HepG2 (cell line): ENCODE data around the gene AURKA. TPM values are rescaled to one million over a fixed set of nuclear protein-coding genes. Genes with fewer than 3 reads are reported as not detected.
A peak's percentile ranks its signal among the peaks of the same experiment; 100 is the strongest.

Source experiments
- ATAC-seq: fragments of 200-7000 bp; cut with Tn5 transposase; 3 replicates; pipeline ENCODE4 v1.9.1; 2020; ENCODE audit warnings: mild to moderate bottlenecking, moderate library complexity
- BruUV-seq: library from RNA; stranded (reverse); fragments of 400-500 nt; replicated peaks from 2 replicates; lab custom pipeline; 2021; lab: Mats Ljungman, UMichigan
- CTCF ChIA-PET: fragments of 300-600 bp; formaldehyde crosslinking; extraction: SDS; loops from one replicate; lab custom pipeline; 2021; ENCODE audit warnings: low total read pairs, inconsistent platforms, low intra/inter-chr PET ratio; lab: Yijun Ruan, JAX
- POLR2A ChIA-PET: fragments of 350-600 bp; sonication (Branson Sonifier 250); formaldehyde crosslinking; loops from one replicate; lab custom pipeline; 2020; ENCODE audit warnings: antibody characterized with exemption, inconsistent platforms; lab: Yijun Ruan, JAX
- DNase-seq: peaks from one replicate; pipeline ENCODE4 v3.0.0-alpha.2; 2015; ENCODE audit warnings: low spot score
- FAIRE-seq: peaks from 3 replicates; lab custom pipeline; 2011; peaks lifted over from hg19 to GRCh38; lab: Jason Lieb, UNC
- H2AFZ ChIP-seq: one replicate; pipeline ENCODE4 v1.6.1; 2011; ENCODE audit warnings: low read length, inconsistent platforms
- H3K27ac ChIP-seq: fragments of 300-600 bp; 3 replicates; pipeline ENCODE4 v1.8.0; 2011; ENCODE audit warnings: mixed run types, mild to moderate bottlenecking, mixed read lengths, low read length, inconsistent platforms; ENCODE audit not compliant: insufficient read depth; ENCODE audit errors: extremely low read length
- H3K27me3 ChIP-seq, 2 experiments: fragments of 200-600 bp in 1 of 2; 2 replicates in 1 of 2; 3 replicates in 1 of 2; pipeline versions ENCODE4 v1.6.0 to v1.8.0; 2011; ENCODE audit warnings: low read length in 2 of 2, mild to moderate bottlenecking in 2 of 2, moderate library complexity in 2 of 2, inconsistent platforms in 1 of 2; ENCODE audit not compliant: insufficient read depth in 2 of 2, control insufficient read depth in 1 of 2
- H3K36me3 ChIP-seq, 2 experiments: fragments of 200-600 bp in 1 of 2; replicated peaks in 1 of 2; 2 replicates in 1 of 2; 3 replicates in 1 of 2; pipeline versions ENCODE4 v1.5.1 to v1.8.0; 2011; ENCODE audit warnings: low read length in 2 of 2, inconsistent platforms in 1 of 2; ENCODE audit not compliant: insufficient read depth in 2 of 2, control insufficient read depth in 1 of 2
- H3K4me1 ChIP-seq: 2 replicates; pipeline ENCODE4 v1.5.1; 2012; ENCODE audit warnings: low read length, inconsistent platforms; ENCODE audit not compliant: insufficient read depth
- H3K4me2 ChIP-seq: 2 replicates; pipeline ENCODE4 v1.6.0; 2011; ENCODE audit warnings: low read depth, low read length, inconsistent platforms
- H3K4me3 ChIP-seq, 3 experiments: fragments of 200-600 bp in 1 of 3; sonication (generic), shearing (Covaris generic) in 1 of 3; replicated peaks in 1 of 3; 2 replicates each; pipeline ENCODE4 v1.5.1; 2011 to 2016; ENCODE audit warnings: low read length in 3 of 3, inconsistent platforms in 2 of 3, low read depth in 2 of 3, mild to moderate bottlenecking in 2 of 3, control low read depth in 1 of 3, mixed read lengths in 1 of 3; ENCODE audit not compliant: insufficient read depth in 1 of 3
- H3K79me2 ChIP-seq: one replicate; pipeline ENCODE4 v1.6.1; 2011; ENCODE audit warnings: low read length, inconsistent platforms; ENCODE audit not compliant: insufficient read depth
- H3K9ac ChIP-seq: 2 replicates; pipeline ENCODE4 v1.6.0; 2011; ENCODE audit warnings: mild to moderate bottlenecking, low read depth, low read length, inconsistent platforms; ENCODE audit not compliant: insufficient read depth
- H3K9me3 ChIP-seq: 2 replicates; pipeline ENCODE4 v1.5.1; 2012; ENCODE audit warnings: mild to moderate bottlenecking, low read length
- H4K20me1 ChIP-seq: 2 replicates; pipeline ENCODE4 v1.6.0; 2011; ENCODE audit warnings: inconsistent platforms, mild to moderate bottlenecking, low read length, moderate library complexity; ENCODE audit not compliant: insufficient read depth
- CC2D1A ChIP-seq: sonication (generic); formaldehyde crosslinking; IDR thresholded peaks from 2 replicates; pipeline ENCODE4 v1.8.1; 2023; ENCODE audit warnings: mild to moderate bottlenecking, missing genetic modification reagents
- HNF4A ChIP-seq: sonication (generic); formaldehyde crosslinking; IDR thresholded peaks from 2 replicates; pipeline ENCODE4 v1.4.0; 2020; ENCODE audit warnings: missing genetic modification reagents
- HOXA7 ChIP-seq: sonication (generic); formaldehyde crosslinking; IDR thresholded peaks from 2 replicates; pipeline ENCODE4 v1.8.1; 2022; ENCODE audit warnings: mild to moderate bottlenecking, missing genetic modification reagents, moderate library complexity
- MED1 ChIP-seq: sonication (generic); formaldehyde crosslinking; IDR thresholded peaks from 2 replicates; pipeline ENCODE4 v1.4.0; 2020; ENCODE audit warnings: missing genetic modification reagents
- ONECUT2 ChIP-seq: sonication (generic); formaldehyde crosslinking; IDR thresholded peaks from 2 replicates; pipeline ENCODE4 v1.4.0; 2020; ENCODE audit warnings: missing genetic modification reagents
- REXO4 ChIP-seq: sonication (generic); formaldehyde crosslinking; IDR thresholded peaks from 2 replicates; pipeline ENCODE4 v1.8.0; 2022; ENCODE audit warnings: missing genetic modification reagents, mild to moderate bottlenecking, borderline replicate concordance
- SIN3B ChIP-seq: fragments of 150-350 bp; IDR thresholded peaks from 2 replicates; pipeline ENCODE4 v1.6.1; 2014; ENCODE audit warnings: low read length
- SMAD3 ChIP-seq: sonication (generic); formaldehyde crosslinking; IDR thresholded peaks from 2 replicates; pipeline ENCODE4 v1.4.0; 2020; ENCODE audit warnings: missing genetic modification reagents
- SRY ChIP-seq: sonication (generic); formaldehyde crosslinking; IDR thresholded peaks from 2 replicates; pipeline ENCODE4 v1.8.0; 2022; ENCODE audit warnings: mild to moderate bottlenecking, missing genetic modification reagents
- XBP1 ChIP-seq: sonication (generic); formaldehyde crosslinking; IDR thresholded peaks from 2 replicates; pipeline ENCODE4 v1.5.0; 2020; ENCODE audit warnings: missing genetic modification reagents
- ZBTB7B ChIP-seq: sonication (generic); formaldehyde crosslinking; IDR thresholded peaks from 2 replicates; pipeline ENCODE4 v1.4.0; 2020; ENCODE audit warnings: missing genetic modification reagents
- ZC3H13 ChIP-seq: sonication (generic); formaldehyde crosslinking; IDR thresholded peaks from 2 replicates; pipeline ENCODE4 v1.8.1; 2023; ENCODE audit warnings: mild to moderate bottlenecking, missing genetic modification reagents, moderate library complexity
- ZNF296 ChIP-seq: sonication (generic); formaldehyde crosslinking; conservative IDR thresholded peaks from 2 replicates; pipeline ENCODE4 v1.5.0; 2020; ENCODE audit warnings: mild to moderate bottlenecking, missing genetic modification reagents
- ZNF773 ChIP-seq: sonication (generic); formaldehyde crosslinking; IDR thresholded peaks from 2 replicates; pipeline ENCODE4 v1.4.0; 2020; ENCODE audit warnings: missing genetic modification reagents, borderline replicate concordance
- ZNF790 ChIP-seq: sonication (generic); formaldehyde crosslinking; IDR thresholded peaks from 2 replicates; pipeline ENCODE4 v1.8.0; 2022; ENCODE audit warnings: missing genetic modification reagents, mild to moderate bottlenecking, borderline replicate concordance
- WGBS: methylation state at CpG from one replicate; pipeline ENCODE4 v1.1.6; 2017; ENCODE audit warnings: low lambda C conversion rate; 5-methylcytosine and 5-hydroxymethylcytosine counted together
- in situ Hi-C: cut with HindIII; loops from 2 replicates; pipeline ENCODE4 v1.10.0; 2017; ENCODE audit warnings: low pct_unique_long_range_greater_than_20kb; ENCODE audit not compliant: extremely low pct_ligation_motif_present
- intact Hi-C: fragments of 100-400 bp; cut with micrococcal nuclease; formaldehyde crosslinking; loops from one replicate; pipeline ENCODE4 v1.10.0; 2022; ENCODE audit not compliant: unreplicated experiment
- polyA plus RNA-seq, 8 experiments: library from polyadenylated mRNA; depleted of rRNA in 3 of 8; stranded (reverse) in 7 of 8; unstranded in 1 of 8; fragments of >200 nt; fragmentation: Illumina TruSeq in 4 of 8; extraction: Trizol in 4 of 8; gene quantifications; 2 replicates each; pipeline versions ENCODE4 v1.2.1 to v1.2.3, GENCODE V29; 2011 to 2016; ENCODE audit warnings: low read depth in 4 of 8, missing spikeins in 1 of 8, mixed read lengths in 1 of 8; ENCODE audit not compliant: insufficient read depth in 1 of 8
- total RNA-seq, 5 experiments: library from RNA; depleted of rRNA; stranded (reverse); fragments of >200 nt; fragmentation: Illumina TruSeq; extraction: Trizol; gene quantifications; 2 replicates each; pipeline ENCODE4 v1.2.3, GENCODE V29; 2016; ENCODE audit warnings: low read depth in 1 of 5
- TF ChIP-seq, protein P1 (sequence below): sonication (generic); formaldehyde crosslinking; IDR thresholded peaks from 2 replicates; pipeline ENCODE4 v1.4.0; 2020; ENCODE audit warnings: mild to moderate bottlenecking, low read depth, missing genetic modification reagents
- TF ChIP-seq, protein P2 (sequence below): sonication (generic); formaldehyde crosslinking; IDR thresholded peaks from 2 replicates; pipeline ENCODE4 v1.4.0; 2020; ENCODE audit warnings: missing genetic modification reagents, low read depth, mild to moderate bottlenecking, borderline replicate concordance
- TF ChIP-seq, protein P3 (sequence below): sonication (generic); formaldehyde crosslinking; IDR thresholded peaks from 2 replicates; pipeline ENCODE4 v1.4.0; 2020; ENCODE audit warnings: missing genetic modification reagents

AURKA gene
- total and polyA plus RNA-seq, 2 of the 13 experiments (the other 11 are each of a cell fraction or from before 2014, with no cell fraction given) = 96.4 to 224 TPM

DNA sequence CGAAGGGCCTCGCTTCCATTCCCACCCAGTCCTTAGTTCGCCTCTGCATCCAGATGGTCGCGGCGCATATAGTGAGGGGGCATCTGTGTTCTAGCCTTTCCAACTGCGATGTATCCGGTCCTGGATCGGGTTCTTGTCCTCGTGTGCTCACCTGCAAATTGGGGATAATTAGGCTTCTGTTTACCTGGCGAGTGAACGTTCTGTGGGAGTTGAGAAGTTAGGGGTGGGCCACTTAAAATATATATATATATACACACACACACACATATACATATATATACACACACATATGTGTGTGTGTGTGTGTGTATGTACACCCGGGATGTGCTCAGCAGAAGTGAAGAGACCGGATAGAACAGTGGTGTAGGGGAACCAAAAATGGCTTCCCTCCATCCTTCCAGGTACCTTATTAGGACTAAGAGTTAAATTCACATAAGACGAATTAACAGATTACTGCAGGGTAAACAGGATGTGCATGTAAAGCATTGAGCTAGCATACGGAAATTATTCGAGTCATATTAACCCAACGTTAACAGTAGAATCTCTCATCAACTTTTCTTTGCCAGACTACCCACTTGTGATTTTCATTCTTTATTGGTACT, 967 bp upstream of the AURKA start:
- Histone ChIP-seq H3K36me3 (peaks cover 20 to 45% of the 10 kb centered on the region in 2 experiments), H3K9ac (peak overlapping the region; percentile 93), H3K79me2 (peaks cover 64% of the 10 kb centered on the region), H3K4me1 (peaks cover 45% of the 10 kb centered on the region), H4K20me1 (no peaks in the 10 kb centered on the region), H2AFZ (no peak overlapping the region), H3K9me3 (no peaks in the 10 kb centered on the region), H3K4me3 (peak overlapping the region; percentile 92 to 94 (median 93)), H3K27ac (peak overlapping the region; percentile 88), H3K4me2 (peak overlapping the region; percentile 94), H3K27me3 (peaks cover 0 to 4% of the 10 kb centered on the region in 2 experiments; a peak in 1 of 5 replicates)
- under 1% methylated on average over 18 of the region's 18 CpGs for WGBS
- DNase-seq = no peak
- TSS peak; percentile 57 for BruUV-seq
- no peak for FAIRE-seq
- POLR2A ChIA-PET = interaction anchor here (1.0 to 4.1 kb wide), 12 partner anchors 11 to 75 kb away, joined by 3 to 91 read pairs (median 4); partner anchors contain the start of genes CASS4, FAM210B and RTF2
- CTCF ChIA-PET = no interaction called here
- intact Hi-C loops (loop anchor here (1.0 to 2.0 kb wide), 4 partner anchors 32 to 145 kb away; partner anchors contain the start of genes MC3R and RTF2), in situ Hi-C loops (no loop called here)
- ATAC-seq = no peak
- TF ChIP-seq ONECUT2 (CRISPR knock-in tag) (no peak), SRY (CRISPR knock-in tag) (peak; percentile 4; the same call in 1 of the 2 replicates), ZNF790 (0 out of 2 replicates have a peak, but pooled peaks have one; percentile 63), ZNF296 (0 out of 2 replicates have a peak, but pooled peaks have one; percentile 67), SMAD3 (no peak), CC2D1A (CRISPR knock-in tag) (peak; percentile 23; the same call in 1 of the 2 replicates), ZNF773 (CRISPR knock-in tag) (0 out of 2 replicates have a peak, but pooled peaks have one; percentile 7), ZBTB7B (CRISPR knock-in tag) (0 out of 2 replicates have a peak, but pooled peaks have one; percentile 17), ZC3H13 (CRISPR knock-in tag) (0 out of 2 replicates have a peak, but pooled peaks have one; percentile 9), XBP1 (0 out of 2 replicates have a peak, but pooled peaks have one; percentile 6), HNF4A (CRISPR knock-in tag) (no peak), SIN3B (peak; percentile 36; the same call in 1 of the 2 replicates), HOXA7 (CRISPR knock-in tag) (0 out of 2 replicates have a peak, but pooled peaks have one; percentile 27), MED1 (CRISPR knock-in tag) (no peak), REXO4 (CRISPR knock-in tag) (0 out of 2 replicates have a peak, but pooled peaks have one; percentile 1)
- TF ChIP-seq, protein P1, sequence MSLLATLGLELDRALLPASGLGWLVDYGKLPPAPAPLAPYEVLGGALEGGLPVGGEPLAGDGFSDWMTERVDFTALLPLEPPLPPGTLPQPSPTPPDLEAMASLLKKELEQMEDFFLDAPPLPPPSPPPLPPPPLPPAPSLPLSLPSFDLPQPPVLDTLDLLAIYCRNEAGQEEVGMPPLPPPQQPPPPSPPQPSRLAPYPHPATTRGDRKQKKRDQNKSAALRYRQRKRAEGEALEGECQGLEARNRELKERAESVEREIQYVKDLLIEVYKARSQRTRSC = 0 out of 2 replicates have a peak, but pooled peaks have one; percentile 32
- TF ChIP-seq, protein P2, sequence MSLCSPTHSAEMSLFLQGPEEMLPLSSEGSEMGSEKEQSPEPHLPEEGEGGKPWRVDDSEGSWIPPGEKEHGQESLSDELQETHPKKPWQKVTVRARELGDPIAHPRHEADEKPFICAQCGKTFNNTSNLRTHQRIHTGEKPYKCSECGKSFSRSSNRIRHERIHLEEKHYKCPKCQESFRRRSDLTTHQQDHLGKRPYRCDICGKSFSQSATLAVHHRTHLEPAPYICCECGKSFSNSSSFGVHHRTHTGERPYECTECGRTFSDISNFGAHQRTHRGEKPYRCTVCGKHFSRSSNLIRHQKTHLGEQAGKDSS (CRISPR knock-in tag) = no peak
- TF ChIP-seq, protein P3, sequence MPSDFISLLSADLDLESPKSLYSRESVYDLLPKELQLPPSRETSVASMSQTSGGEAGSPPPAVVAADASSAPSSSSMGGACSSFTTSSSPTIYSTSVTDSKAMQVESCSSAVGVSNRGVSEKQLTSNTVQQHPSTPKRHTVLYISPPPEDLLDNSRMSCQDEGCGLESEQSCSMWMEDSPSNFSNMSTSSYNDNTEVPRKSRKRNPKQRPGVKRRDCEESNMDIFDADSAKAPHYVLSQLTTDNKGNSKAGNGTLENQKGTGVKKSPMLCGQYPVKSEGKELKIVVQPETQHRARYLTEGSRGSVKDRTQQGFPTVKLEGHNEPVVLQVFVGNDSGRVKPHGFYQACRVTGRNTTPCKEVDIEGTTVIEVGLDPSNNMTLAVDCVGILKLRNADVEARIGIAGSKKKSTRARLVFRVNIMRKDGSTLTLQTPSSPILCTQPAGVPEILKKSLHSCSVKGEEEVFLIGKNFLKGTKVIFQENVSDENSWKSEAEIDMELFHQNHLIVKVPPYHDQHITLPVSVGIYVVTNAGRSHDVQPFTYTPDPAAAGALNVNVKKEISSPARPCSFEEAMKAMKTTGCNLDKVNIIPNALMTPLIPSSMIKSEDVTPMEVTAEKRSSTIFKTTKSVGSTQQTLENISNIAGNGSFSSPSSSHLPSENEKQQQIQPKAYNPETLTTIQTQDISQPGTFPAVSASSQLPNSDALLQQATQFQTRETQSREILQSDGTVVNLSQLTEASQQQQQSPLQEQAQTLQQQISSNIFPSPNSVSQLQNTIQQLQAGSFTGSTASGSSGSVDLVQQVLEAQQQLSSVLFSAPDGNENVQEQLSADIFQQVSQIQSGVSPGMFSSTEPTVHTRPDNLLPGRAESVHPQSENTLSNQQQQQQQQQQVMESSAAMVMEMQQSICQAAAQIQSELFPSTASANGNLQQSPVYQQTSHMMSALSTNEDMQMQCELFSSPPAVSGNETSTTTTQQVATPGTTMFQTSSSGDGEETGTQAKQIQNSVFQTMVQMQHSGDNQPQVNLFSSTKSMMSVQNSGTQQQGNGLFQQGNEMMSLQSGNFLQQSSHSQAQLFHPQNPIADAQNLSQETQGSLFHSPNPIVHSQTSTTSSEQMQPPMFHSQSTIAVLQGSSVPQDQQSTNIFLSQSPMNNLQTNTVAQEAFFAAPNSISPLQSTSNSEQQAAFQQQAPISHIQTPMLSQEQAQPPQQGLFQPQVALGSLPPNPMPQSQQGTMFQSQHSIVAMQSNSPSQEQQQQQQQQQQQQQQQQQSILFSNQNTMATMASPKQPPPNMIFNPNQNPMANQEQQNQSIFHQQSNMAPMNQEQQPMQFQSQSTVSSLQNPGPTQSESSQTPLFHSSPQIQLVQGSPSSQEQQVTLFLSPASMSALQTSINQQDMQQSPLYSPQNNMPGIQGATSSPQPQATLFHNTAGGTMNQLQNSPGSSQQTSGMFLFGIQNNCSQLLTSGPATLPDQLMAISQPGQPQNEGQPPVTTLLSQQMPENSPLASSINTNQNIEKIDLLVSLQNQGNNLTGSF = 0 out of 2 replicates have a peak, but pooled peaks have one; percentile 20
